ENCODE measurements around the gene TPRG1L. TPM values are rescaled to one million over a fixed set of nuclear protein-coding genes. Genes with fewer than 3 reads are reported as not detected.

The TPRG1L gene
- total RNA-seq, 1 donor from 2014 or later, result 33.7 TPM

DNA sequence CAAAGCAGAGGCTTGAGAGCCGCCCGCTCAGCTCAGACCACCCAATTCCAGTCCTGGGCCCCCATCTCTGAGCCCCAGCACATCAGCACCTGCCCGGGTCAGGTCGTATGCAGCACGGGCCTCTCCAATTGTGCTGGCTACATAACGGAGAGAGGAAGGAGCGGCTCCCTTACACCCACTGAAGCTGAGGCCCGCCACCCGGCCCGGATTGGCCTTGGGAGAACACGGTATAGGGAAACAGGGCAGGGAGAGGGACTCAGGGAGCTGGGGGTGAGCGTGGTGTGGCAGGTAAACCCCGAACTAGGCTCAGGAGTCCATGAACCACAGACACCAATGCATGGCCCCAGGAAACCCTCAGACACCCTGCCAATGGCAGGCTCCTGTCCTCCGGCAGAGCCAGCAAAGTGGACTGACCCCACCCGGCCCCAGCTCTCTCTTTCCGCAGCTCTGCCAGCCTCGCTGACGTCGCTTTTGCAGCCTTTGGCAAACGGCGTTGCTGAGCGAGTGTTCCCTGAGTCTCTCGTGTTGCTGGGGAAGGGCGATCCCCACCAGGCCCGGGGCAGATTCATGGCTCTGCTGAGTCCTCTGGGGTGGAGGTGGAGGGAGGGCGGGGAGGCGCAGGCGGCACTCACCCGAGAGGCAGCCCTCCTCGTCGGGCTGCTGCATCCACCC, 30.0 kb upstream of the TPRG1L start:
- H3K4me1 ChIP-seq (ENCODE audit: insufficient read depth, low read length), result peaks cover 4% of the 10 kb centered on the region
- no peaks in the 10 kb centered on the region for H3K9me3 Mint-ChIP-seq (ENCODE audit: unreplicated experiment)
- H3K4me1 Mint-ChIP-seq (ENCODE audit: low read depth, unreplicated experiment), result peaks cover 3% of the 10 kb centered on the region
- FAIRE-seq (no peak), DNase-seq (ENCODE audit: low read depth) (no peak)
- H4K20me1 ChIP-seq (ENCODE audit: insufficient read depth, low read length), result no peaks in the 10 kb centered on the region
- H3K27me3 Mint-ChIP-seq (ENCODE audit: low read depth, unreplicated experiment), result peaks cover 10% of the 10 kb centered on the region
- no peaks in the 10 kb centered on the region for H3K36me3 ChIP-seq (ENCODE audit: insufficient read depth, low read length)
- H3K79me2 ChIP-seq (ENCODE audit: insufficient read depth, low read length), result no peaks in the 10 kb centered on the region
- H3K4me3 ChIP-seq (ENCODE audit: insufficient read depth, low read depth, low read length), result no peak overlapping the region
- H3K4me2 ChIP-seq (ENCODE audit: low read length), result no peak overlapping the region
- no peak overlapping the region for H2AFZ ChIP-seq (ENCODE audit: low read depth, low read length)
- H3K27ac ChIP-seq (ENCODE audit: low read depth, low read length), result no peak overlapping the region
- H3K9ac ChIP-seq (ENCODE audit: low read length), result no peak overlapping the region
- H3K27ac Mint-ChIP-seq (ENCODE audit: unreplicated experiment), result no peak overlapping the region
- H3K4me3 Mint-ChIP-seq (ENCODE audit: unreplicated experiment), result no peak overlapping the region
- H3K27me3 ChIP-seq (ENCODE audit: insufficient read depth, low read length), result peaks cover 2% of the 10 kb centered on the region
- H3K9me3 ChIP-seq (ENCODE audit: insufficient read depth, low read depth, low read length), result no peaks in the 10 kb centered on the region
- TF ChIP-seq, protein P1, sequence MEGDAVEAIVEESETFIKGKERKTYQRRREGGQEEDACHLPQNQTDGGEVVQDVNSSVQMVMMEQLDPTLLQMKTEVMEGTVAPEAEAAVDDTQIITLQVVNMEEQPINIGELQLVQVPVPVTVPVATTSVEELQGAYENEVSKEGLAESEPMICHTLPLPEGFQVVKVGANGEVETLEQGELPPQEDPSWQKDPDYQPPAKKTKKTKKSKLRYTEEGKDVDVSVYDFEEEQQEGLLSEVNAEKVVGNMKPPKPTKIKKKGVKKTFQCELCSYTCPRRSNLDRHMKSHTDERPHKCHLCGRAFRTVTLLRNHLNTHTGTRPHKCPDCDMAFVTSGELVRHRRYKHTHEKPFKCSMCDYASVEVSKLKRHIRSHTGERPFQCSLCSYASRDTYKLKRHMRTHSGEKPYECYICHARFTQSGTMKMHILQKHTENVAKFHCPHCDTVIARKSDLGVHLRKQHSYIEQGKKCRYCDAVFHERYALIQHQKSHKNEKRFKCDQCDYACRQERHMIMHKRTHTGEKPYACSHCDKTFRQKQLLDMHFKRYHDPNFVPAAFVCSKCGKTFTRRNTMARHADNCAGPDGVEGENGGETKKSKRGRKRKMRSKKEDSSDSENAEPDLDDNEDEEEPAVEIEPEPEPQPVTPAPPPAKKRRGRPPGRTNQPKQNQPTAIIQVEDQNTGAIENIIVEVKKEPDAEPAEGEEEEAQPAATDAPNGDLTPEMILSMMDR (IDR thresholded peaks at IDR 0.05; ENCODE audit: insufficient read depth, low read depth, low read length), result no peak
- TF ChIP-seq EZH2 (IDR thresholded peaks at IDR 0.05; ENCODE audit: insufficient read depth, low read length), result no peak
- H3K36me3 Mint-ChIP-seq (ENCODE audit: low read depth, unreplicated experiment), result no peaks in the 10 kb centered on the region

DNA sequence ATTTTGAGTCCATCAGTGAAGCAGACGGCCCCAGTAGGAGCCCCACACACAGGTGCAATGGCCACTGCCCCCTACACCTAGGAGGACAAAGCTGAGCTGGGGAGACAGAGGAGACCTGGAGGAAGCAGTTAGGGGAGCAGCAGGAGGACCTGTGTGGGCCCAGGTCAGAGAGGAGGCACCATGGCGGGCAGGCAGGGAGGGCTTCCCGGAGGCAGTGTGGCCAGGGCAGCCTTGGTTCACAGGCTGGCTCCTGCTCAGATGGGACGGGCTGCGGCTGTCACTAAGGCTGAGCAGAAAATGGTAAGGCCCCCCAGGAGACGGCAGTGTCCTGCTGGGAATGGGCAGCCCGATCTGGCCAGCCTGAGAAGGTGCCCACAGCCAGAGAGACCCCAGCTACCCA, 28.9 kb upstream of the TPRG1L start:
- Mint-ChIP-seq H3K9me3 (ENCODE audit: unreplicated experiment) (no peaks in the 10 kb centered on the region), H3K4me3 (ENCODE audit: unreplicated experiment) (no peak overlapping the region), H3K4me1 (ENCODE audit: low read depth, unreplicated experiment) (peaks cover 3% of the 10 kb centered on the region), H3K27ac (ENCODE audit: unreplicated experiment) (no peak overlapping the region), H3K36me3 (ENCODE audit: low read depth, unreplicated experiment) (no peaks in the 10 kb centered on the region), H3K27me3 (ENCODE audit: low read depth, unreplicated experiment) (peaks cover 6% of the 10 kb centered on the region)
- H3K4me3 ChIP-seq (ENCODE audit: insufficient read depth, low read depth, low read length), result no peak overlapping the region
- no peaks in the 10 kb centered on the region for H3K36me3 ChIP-seq (ENCODE audit: insufficient read depth, low read length)
- peaks cover 2% of the 10 kb centered on the region for H3K27me3 ChIP-seq (ENCODE audit: insufficient read depth, low read length)
- peaks cover 4% of the 10 kb centered on the region for H3K4me1 ChIP-seq (ENCODE audit: insufficient read depth, low read length)
- no peak for DNase-seq (ENCODE audit: low read depth)
- no peaks in the 10 kb centered on the region for H4K20me1 ChIP-seq (ENCODE audit: insufficient read depth, low read length)
- H3K4me2 ChIP-seq (ENCODE audit: low read length), result no peak overlapping the region
- TF ChIP-seq, protein P1 (IDR thresholded peaks at IDR 0.05; ENCODE audit: insufficient read depth, low read depth, low read length), result no peak
- TF ChIP-seq EZH2 (IDR thresholded peaks at IDR 0.05; ENCODE audit: insufficient read depth, low read length), result no peak
- H3K9me3 ChIP-seq (ENCODE audit: insufficient read depth, low read depth, low read length), result no peaks in the 10 kb centered on the region
- no peaks in the 10 kb centered on the region for H3K79me2 ChIP-seq (ENCODE audit: insufficient read depth, low read length)
- FAIRE-seq, result no peak
- H3K27ac ChIP-seq (ENCODE audit: low read depth, low read length), result no peak overlapping the region
- no peak overlapping the region for H2AFZ ChIP-seq (ENCODE audit: low read depth, low read length)
- no peak overlapping the region for H3K9ac ChIP-seq (ENCODE audit: low read length)
